Upper lobe of right lung (tissue), 1 donor: ENCODE data around the gene USP50. TPM values are rescaled to one million over a fixed set of nuclear protein-coding genes. Genes with fewer than 3 reads are reported as not detected.
"Not testable (repeated sequence)": the region's sequence is repeated elsewhere in the genome, so short reads cannot be mapped to it uniquely, and the experiment has no call there.

Experiments
- ATAC-seq: fragments of 200-7000 bp; cut with Tn5 transposase; one replicate; pipeline ENCODE4 v1.9.1; 2020; ENCODE audit warnings: mild to moderate bottlenecking, moderate library complexity
- DNase-seq: peaks from one replicate; pipeline ENCODE4 v3.0.0-alpha.2; 2020
- H3K27ac ChIP-seq: fragments of 200-600 bp; one replicate; pipeline ENCODE4 v1.8.0; 2022
- H3K27me3 ChIP-seq: fragments of 200-600 bp; one replicate; pipeline ENCODE4 v1.8.0; 2022; ENCODE audit warnings: mild to moderate bottlenecking
- H3K36me3 ChIP-seq: fragments of 200-600 bp; one replicate; pipeline ENCODE4 v1.8.0; 2022
- H3K4me1 ChIP-seq: fragments of 200-600 bp; one replicate; pipeline ENCODE4 v1.8.0; 2022
- H3K4me3 ChIP-seq: fragments of 200-600 bp; one replicate; pipeline ENCODE4 v1.8.0; 2022; ENCODE audit warnings: mild to moderate bottlenecking
- H3K9me3 ChIP-seq: fragments of 200-600 bp; one replicate; pipeline ENCODE4 v1.8.0; 2022
- intact Hi-C: fragments of 100-400 bp; cut with DNase I; formaldehyde crosslinking; loops from one replicate; pipeline ENCODE4 v1.11.0; 2022
- total RNA-seq: library from RNA; stranded (reverse); fragmentation: NEBNext Ultra II Directional; extraction: Animal tissue kit (Norgen Biotek cat#: 25700); gene quantifications from one replicate; pipeline ENCODE4 v1.2.1, GENCODE V29; 2021
- TF ChIP-seq, protein P1 (sequence below): fragments of 200-600 bp; IDR thresholded peaks from one replicate; pipeline ENCODE4 v1.8.0; 2022; ENCODE audit warnings: antibody characterized with exemption
- donor health status: DM: no; HTN: yes; CAD: no; lungs with severe emphysema.

Gene USP50
- total RNA-seq, 1 donor from 2014 or later: not detected

DNA sequence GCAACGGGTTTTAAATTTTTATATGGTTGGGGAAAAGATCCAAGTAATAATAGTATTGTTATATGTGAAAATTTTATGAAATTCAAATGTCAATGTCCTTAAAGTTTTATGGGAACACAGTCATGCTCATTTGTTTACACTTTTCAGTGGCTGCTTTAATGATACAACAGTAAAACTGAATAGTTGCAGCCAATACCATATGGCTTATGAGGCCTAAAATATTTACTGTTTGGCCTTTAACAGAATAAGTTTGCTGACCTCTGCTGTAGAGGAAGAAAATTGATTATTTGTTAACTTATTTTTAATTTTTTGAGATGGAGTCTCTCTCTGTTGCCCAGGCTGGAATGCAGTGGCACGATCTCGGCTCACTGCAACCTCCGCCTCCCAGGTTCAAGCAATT lies 44.7 kb downstream of the USP50 start:
- peaks cover 67% of the 10 kb centered on the region for H3K36me3 ChIP-seq

GRCh38 chr15:50500352-50500751 lies 46.1 kb downstream of the USP50 start:
- no peaks in the 10 kb centered on the region for H3K4me1 ChIP-seq
- no peak overlapping the region for H3K27ac ChIP-seq
- peaks cover 81% of the 10 kb centered on the region for H3K36me3 ChIP-seq
- intact Hi-C loops: no loop called here
- DNase-seq (no peak), ATAC-seq (no peak)
- no peak overlapping the region for H3K4me3 ChIP-seq
- TF ChIP-seq, protein P1, sequence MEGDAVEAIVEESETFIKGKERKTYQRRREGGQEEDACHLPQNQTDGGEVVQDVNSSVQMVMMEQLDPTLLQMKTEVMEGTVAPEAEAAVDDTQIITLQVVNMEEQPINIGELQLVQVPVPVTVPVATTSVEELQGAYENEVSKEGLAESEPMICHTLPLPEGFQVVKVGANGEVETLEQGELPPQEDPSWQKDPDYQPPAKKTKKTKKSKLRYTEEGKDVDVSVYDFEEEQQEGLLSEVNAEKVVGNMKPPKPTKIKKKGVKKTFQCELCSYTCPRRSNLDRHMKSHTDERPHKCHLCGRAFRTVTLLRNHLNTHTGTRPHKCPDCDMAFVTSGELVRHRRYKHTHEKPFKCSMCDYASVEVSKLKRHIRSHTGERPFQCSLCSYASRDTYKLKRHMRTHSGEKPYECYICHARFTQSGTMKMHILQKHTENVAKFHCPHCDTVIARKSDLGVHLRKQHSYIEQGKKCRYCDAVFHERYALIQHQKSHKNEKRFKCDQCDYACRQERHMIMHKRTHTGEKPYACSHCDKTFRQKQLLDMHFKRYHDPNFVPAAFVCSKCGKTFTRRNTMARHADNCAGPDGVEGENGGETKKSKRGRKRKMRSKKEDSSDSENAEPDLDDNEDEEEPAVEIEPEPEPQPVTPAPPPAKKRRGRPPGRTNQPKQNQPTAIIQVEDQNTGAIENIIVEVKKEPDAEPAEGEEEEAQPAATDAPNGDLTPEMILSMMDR: no peak
- no peaks in the 10 kb centered on the region for H3K9me3 ChIP-seq
- no peaks in the 10 kb centered on the region for H3K27me3 ChIP-seq

More for the DNA sequence above, 44.7 kb downstream of the USP50 start:
- DNase-seq (no peak), ATAC-seq (no peak)
- TF ChIP-seq, protein P1: no peak
- Histone ChIP-seq H3K27ac (no peak overlapping the region), H3K27me3 (no peaks in the 10 kb centered on the region), H3K9me3 (no peaks in the 10 kb centered on the region), H3K4me3 (no peak overlapping the region), H3K4me1 (no peaks in the 10 kb centered on the region)
- intact Hi-C loops: no loop called here

DNA sequence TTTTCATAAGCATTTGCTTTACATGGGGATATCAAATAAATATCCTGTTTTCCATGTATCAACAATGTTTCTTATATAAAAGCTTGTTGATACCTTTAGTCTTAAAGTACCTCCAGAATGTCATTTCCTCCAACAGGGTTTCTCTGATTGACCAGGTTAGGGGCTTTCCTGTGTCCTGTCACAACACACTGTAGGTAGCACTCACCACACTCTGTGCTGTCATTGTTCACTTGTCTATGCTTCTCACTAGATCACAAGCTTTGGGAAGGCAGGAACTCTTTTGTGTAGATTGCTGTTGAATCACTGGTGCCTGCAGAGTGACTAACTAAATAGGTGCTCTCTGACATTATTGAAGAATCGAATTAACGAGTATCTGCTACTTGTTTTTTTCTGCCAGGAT lies 49.8 kb downstream of the USP50 start:
- intact Hi-C loops: no loop called here
- no peak for DNase-seq
- ATAC-seq: no peak
- H3K27ac ChIP-seq: no peak overlapping the region
- TF ChIP-seq, protein P1: no peak
- H3K27me3 ChIP-seq: no peaks in the 10 kb centered on the region
- no peaks in the 10 kb centered on the region for H3K9me3 ChIP-seq
- no peaks in the 10 kb centered on the region for H3K4me1 ChIP-seq
- peaks cover 98% of the 10 kb centered on the region for H3K36me3 ChIP-seq
- H3K4me3 ChIP-seq: no peak overlapping the region

- intact Hi-C loops, H3K4me3 ChIP-seq, H3K27ac ChIP-seq, ATAC-seq, H3K4me1 ChIP-seq, H3K27me3 ChIP-seq, H3K9me3 ChIP-seq, DNase-seq: not testable (repeated sequence)
- H3K36me3 ChIP-seq: peaks cover 97% of the 10 kb centered on the region
Observed at GRCh38 chr15:50494547-50494946, 51.9 kb downstream of the USP50 start.

- DNase-seq (no peak), ATAC-seq (no peak)
- TF ChIP-seq, protein P1: no peak
- Histone ChIP-seq H3K27ac (no peak overlapping the region), H3K27me3 (no peaks in the 10 kb centered on the region), H3K9me3 (no peaks in the 10 kb centered on the region), H3K4me3 (no peak overlapping the region), H3K4me1 (no peaks in the 10 kb centered on the region), H3K36me3 (peaks cover 96% of the 10 kb centered on the region)
- intact Hi-C loops: no loop called here
Observed at GRCh38 chr15:50493625-50494024, 52.8 kb downstream of the USP50 start.

DNA sequence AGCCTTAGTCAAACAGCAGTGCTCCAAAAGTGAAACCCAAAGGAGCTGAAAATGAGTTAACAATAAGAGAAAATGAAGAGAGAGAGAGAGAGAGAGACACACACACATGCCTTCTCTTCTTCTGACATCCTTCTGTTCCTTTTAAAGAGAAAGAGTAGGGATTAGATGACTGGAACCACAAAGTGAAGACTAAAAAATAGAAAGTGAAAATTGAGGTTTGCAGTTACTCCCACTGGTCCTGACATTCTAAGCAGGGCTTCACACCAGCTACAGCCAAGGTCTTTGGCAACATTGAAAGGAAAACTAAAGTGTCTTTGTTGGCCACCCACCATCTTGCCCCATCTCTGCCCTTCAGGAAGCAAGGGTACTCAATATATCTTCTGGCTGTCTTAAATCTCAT lies 59.2 kb downstream of the USP50 start:
- Histone ChIP-seq H3K27ac (no peak overlapping the region), H3K4me3 (no peak overlapping the region), H3K27me3 (no peaks in the 10 kb centered on the region), H3K36me3 (peaks cover 77% of the 10 kb centered on the region), H3K4me1 (no peaks in the 10 kb centered on the region), H3K9me3 (no peaks in the 10 kb centered on the region)
- ATAC-seq: no peak
- intact Hi-C loops: no loop called here
- DNase-seq: no peak
- TF ChIP-seq, protein P1: no peak
